ENCODE results near the gene SLC12A9. TPM values are rescaled to one million over a fixed set of nuclear protein-coding genes. Genes with fewer than 3 reads are reported as not detected.
A peak's percentile ranks its signal among the peaks of the same experiment; 100 is the strongest.

The SLC12A9 gene
- total RNA-seq, 6 donors from 2014 or later = 14.5 to 50.1 (median 43.9) TPM

DNA sequence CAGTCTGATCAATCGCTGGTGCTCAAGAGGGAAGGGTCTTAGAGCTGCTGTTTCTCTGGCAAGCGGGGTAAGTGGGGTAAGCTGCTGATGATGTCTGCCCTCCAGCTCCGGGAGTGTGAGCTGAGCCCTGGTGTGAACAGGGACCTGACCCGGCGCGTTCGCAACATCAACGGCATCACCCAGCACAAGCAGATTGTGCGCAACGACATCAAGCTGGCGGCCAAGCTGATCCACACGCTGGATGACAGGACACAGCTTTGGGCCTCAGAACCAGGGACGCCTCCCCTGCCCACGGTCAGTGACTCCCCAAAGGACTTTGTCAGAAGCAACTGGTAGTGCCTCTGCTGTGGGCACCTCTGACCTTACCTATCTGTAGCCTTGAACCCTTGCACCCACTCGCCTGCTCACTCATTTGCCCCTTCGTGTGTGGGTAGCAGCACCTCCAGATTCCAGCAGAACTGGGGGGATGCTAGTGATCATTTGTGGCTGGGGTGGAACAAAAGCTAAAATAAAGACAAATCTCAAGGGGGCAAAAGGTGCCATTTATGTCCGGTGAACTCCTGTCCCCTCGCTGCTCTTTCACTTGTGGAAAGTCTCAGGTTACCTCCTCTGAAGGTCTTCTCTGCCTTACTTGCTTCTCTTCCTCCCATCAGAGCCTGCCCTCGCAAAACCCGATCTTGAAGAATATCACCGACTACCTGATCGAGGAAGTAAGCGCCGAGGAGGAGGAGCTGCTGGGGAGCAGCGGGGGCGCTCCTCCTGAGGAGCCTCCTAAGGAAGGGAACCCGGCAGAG, 33.8 kb downstream of the SLC12A9 start:
- Histone ChIP-seq H3K9me3 (no peaks in the 10 kb centered on the region), H3K27ac (peak overlapping the region in 1 of 4 donors; percentile 67), H3K4me1 (peaks cover 32 to 40% (median 37%) of the 10 kb centered on the region in 4 donors), H3K36me3 (peaks cover 37 to 73% (median 65%) of the 10 kb centered on the region in 4 donors), H3K4me3 (no peak overlapping the region), H3K27me3 (peaks cover 0 to 4% (median 0%) of the 10 kb centered on the region in 4 donors)
- ATAC-seq (ENCODE audit: low FRiP score in 2 of 2) (no peak), DNase-seq (no peak)
- 83 to 91% methylated on average over 13 to 27 of the region's 27 CpGs for WGBS, 2 donors
- TF ChIP-seq EP300 (IDR thresholded peaks at IDR 0.05) (no peak), POLR2A (IDR thresholded peaks at IDR 0.05) (no peak), POLR2AphosphoS5 (IDR thresholded peaks at IDR 0.05) (no peak)
- TF ChIP-seq, protein P1, sequence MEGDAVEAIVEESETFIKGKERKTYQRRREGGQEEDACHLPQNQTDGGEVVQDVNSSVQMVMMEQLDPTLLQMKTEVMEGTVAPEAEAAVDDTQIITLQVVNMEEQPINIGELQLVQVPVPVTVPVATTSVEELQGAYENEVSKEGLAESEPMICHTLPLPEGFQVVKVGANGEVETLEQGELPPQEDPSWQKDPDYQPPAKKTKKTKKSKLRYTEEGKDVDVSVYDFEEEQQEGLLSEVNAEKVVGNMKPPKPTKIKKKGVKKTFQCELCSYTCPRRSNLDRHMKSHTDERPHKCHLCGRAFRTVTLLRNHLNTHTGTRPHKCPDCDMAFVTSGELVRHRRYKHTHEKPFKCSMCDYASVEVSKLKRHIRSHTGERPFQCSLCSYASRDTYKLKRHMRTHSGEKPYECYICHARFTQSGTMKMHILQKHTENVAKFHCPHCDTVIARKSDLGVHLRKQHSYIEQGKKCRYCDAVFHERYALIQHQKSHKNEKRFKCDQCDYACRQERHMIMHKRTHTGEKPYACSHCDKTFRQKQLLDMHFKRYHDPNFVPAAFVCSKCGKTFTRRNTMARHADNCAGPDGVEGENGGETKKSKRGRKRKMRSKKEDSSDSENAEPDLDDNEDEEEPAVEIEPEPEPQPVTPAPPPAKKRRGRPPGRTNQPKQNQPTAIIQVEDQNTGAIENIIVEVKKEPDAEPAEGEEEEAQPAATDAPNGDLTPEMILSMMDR (IDR thresholded peaks at IDR 0.05) = no peak

DNA sequence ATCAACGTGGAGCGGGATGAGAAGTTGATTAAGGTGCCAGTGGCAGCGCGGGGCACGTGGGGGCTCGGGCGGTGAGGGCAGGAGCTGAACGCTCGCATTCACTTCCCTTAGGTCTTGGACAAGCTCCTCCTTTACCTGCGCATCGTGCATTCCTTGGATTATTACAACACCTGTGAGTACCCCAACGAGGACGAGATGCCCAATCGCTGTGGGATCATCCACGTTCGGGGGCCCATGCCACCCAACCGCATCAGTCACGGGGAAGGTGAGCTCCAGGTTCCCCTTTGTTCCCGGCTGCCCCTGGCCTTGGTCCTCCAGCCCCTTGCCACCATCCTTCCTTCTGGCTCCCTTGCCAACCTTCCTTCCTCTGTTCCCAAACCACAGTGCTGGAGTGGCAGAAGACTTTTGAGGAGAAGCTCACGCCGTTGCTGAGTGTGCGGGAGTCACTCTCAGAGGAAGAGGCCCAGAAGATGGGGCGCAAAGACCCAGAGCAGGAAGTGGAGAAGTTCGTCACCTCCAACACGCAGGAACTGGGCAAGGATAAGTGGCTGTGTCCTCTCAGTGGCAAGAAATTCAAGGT, 34.5 kb downstream of the SLC12A9 start:
- 77 to 80% methylated on average over 16 to 25 of the region's 25 CpGs for WGBS, 2 donors
- Histone ChIP-seq H3K4me1 (peaks cover 32 to 40% (median 37%) of the 10 kb centered on the region in 4 donors), H3K27me3 (peaks cover 0 to 4% (median 0%) of the 10 kb centered on the region in 4 donors), H3K9me3 (no peaks in the 10 kb centered on the region), H3K4me3 (no peak overlapping the region), H3K36me3 (peaks cover 33 to 66% (median 58%) of the 10 kb centered on the region in 4 donors), H3K27ac (peak overlapping the region; percentile 62 to 74 (median 66))
- ATAC-seq (ENCODE audit: low FRiP score in 2 of 2) (no peak), DNase-seq (peak in 1 of 2 donors; percentile 72)
- TF ChIP-seq, protein P1 (IDR thresholded peaks at IDR 0.05) = no peak
- TF ChIP-seq POLR2A (IDR thresholded peaks at IDR 0.05) (no peak), EP300 (IDR thresholded peaks at IDR 0.05) (no peak)

DNA sequence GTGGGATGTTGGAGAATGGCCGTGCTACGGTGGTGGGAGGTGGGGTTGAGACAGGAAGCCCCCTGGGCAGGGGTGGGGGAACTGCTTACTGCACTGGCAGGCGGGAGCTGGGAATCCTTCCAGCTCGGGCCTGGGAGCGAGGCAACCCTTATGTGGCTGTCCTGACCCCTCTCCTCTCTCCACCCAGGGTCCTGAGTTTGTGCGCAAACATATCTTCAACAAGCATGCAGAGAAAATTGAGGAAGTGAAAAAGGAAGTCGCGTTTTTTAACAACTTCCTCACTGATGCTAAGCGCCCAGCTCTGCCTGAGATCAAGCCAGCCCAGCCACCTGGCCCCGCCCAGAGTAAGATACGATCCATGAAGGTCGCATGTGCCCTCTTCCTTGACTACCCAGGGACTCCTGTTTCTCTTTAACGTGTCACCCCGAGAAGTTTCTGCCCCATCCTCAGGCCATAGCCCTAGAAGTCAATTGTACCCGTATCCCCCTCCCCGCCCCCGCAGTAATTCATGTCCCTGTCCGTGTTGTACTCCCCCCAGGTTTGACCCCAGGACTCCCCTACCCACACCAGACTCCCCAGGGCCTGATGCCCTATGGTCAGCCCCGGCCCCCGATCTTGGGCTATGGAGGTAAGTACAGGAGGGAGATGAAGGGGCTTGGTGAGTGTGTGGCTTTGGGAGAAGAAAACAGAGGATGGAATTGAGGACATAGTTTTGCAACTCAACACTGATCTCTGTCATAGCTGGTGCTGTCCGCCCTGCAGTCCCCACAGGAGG, 35.2 kb downstream of the SLC12A9 start:
- 52% methylated on average over 18 to 21 of the region's 21 CpGs for WGBS, 2 donors
- TF ChIP-seq POLR2AphosphoS5 (IDR thresholded peaks at IDR 0.05) = no peak
- TF ChIP-seq, protein P1 (IDR thresholded peaks at IDR 0.05) = no peak
- no peak for TF ChIP-seq EP300 (IDR thresholded peaks at IDR 0.05)
- no peak for TF ChIP-seq POLR2A (IDR thresholded peaks at IDR 0.05)
- ATAC-seq (ENCODE audit: low FRiP score in 2 of 2) = no peak
- H3K27me3 ChIP-seq = peaks cover 0 to 4% (median 0%) of the 10 kb centered on the region in 4 donors
- H3K9me3 ChIP-seq = no peaks in the 10 kb centered on the region
- peaks cover 32 to 40% (median 37%) of the 10 kb centered on the region in 4 donors for H3K4me1 ChIP-seq
- peak overlapping the region; percentile 62 to 74 (median 66) for H3K27ac ChIP-seq
- peak in 1 of 2 donors; percentile 54 for DNase-seq
- no peak overlapping the region for H3K4me3 ChIP-seq
- peaks cover 26 to 60% (median 52%) of the 10 kb centered on the region in 4 donors for H3K36me3 ChIP-seq

DNA sequence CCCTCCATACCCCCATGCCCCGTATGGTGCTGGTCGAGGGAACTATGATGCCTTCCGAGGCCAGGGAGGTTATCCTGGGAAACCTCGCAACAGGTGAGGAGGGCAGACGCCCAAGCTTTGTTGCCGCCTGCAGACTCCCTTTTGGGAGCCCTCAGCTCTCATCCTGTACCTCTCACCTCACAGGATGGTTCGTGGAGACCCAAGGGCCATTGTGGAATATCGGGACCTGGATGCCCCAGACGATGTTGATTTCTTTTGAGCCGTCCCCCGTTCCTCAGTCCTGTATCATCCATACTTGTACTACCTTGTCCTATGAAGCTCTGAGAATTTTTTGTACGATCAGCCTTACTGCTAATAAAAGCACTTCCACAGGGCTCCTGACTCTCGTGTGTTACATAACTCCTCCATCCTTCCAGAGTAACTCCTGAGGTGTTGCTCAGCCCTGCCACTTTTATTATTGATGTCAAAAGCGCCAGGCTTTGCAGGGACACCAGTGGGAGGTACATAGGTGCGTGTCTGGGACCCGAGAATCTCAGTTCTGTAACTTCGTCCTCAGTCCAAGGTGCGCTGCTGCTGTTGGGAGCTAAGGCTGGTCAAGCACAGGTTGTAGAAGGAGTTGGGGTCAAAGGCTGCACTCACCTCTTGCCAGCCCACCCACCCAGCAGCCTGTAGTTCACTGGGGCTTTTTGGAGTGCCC, 35.9 kb downstream of the SLC12A9 start:
- Histone ChIP-seq H3K4me1 (peaks cover 32 to 40% (median 37%) of the 10 kb centered on the region in 4 donors), H3K9me3 (no peaks in the 10 kb centered on the region), H3K27ac (peak overlapping the region; percentile 84 to 95 (median 91)), H3K36me3 (peaks cover 19 to 52% (median 44%) of the 10 kb centered on the region in 4 donors), H3K27me3 (peaks cover 0 to 4% (median 0%) of the 10 kb centered on the region in 4 donors), H3K4me3 (peak overlapping the region in 3 of 4 donors; percentile 71 to 80 (median 77))
- no peak for TF ChIP-seq POLR2A (IDR thresholded peaks at IDR 0.05)
- TF ChIP-seq, protein P1 (IDR thresholded peaks at IDR 0.05) = no peak
- TF ChIP-seq POLR2AphosphoS5 (IDR thresholded peaks at IDR 0.05) = no peak
- no peak for TF ChIP-seq EP300 (IDR thresholded peaks at IDR 0.05)
- ATAC-seq (ENCODE audit: low FRiP score in 2 of 2) (no peak), DNase-seq (no peak)
- 83 to 86% methylated on average over 18 of the region's 18 CpGs for WGBS, 2 donors

All from upper lobe of left lung (tissue), 6 donors.